Retinal pigment epithelial cell (primary cell): ENCODE data around the gene CCSAP.

ENCODE experiments used
- DNase-seq: peaks from one replicate; pipeline ENCODE4 v3.0.0-alpha.2; 2010; ENCODE audit warnings: low read depth
- H3K4me3 ChIP-seq: 2 replicates; pipeline ENCODE4 v1.5.1; 2011; ENCODE audit warnings: mild to moderate bottlenecking, low read length, control low read depth, moderate library complexity
- TF ChIP-seq, protein P1 (sequence below): conservative IDR thresholded peaks from 2 replicates; pipeline ENCODE4 v1.5.1; 2011; ENCODE audit warnings: low read depth, low read length, control low read depth, inconsistent platforms

The CCSAP gene

GRCh38 chr1:229300099-229300757 lies 42.6 kb downstream of the CCSAP start:
- H3K4me3 ChIP-seq, result no peak overlapping the region
- DNase-seq, result no peak
- TF ChIP-seq, protein P1, sequence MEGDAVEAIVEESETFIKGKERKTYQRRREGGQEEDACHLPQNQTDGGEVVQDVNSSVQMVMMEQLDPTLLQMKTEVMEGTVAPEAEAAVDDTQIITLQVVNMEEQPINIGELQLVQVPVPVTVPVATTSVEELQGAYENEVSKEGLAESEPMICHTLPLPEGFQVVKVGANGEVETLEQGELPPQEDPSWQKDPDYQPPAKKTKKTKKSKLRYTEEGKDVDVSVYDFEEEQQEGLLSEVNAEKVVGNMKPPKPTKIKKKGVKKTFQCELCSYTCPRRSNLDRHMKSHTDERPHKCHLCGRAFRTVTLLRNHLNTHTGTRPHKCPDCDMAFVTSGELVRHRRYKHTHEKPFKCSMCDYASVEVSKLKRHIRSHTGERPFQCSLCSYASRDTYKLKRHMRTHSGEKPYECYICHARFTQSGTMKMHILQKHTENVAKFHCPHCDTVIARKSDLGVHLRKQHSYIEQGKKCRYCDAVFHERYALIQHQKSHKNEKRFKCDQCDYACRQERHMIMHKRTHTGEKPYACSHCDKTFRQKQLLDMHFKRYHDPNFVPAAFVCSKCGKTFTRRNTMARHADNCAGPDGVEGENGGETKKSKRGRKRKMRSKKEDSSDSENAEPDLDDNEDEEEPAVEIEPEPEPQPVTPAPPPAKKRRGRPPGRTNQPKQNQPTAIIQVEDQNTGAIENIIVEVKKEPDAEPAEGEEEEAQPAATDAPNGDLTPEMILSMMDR, result no peak

GRCh38 chr1:229298887-229299503 lies 43.9 kb downstream of the CCSAP start:
- no peak overlapping the region for H3K4me3 ChIP-seq
- no peak for DNase-seq
- TF ChIP-seq, protein P1, result no peak

- DNase-seq, result no peak
- no peak overlapping the region for H3K4me3 ChIP-seq
- TF ChIP-seq, protein P1, result no peak
Observed at GRCh38 chr1:229298420-229298819, 44.4 kb downstream of the CCSAP start.

DNA sequence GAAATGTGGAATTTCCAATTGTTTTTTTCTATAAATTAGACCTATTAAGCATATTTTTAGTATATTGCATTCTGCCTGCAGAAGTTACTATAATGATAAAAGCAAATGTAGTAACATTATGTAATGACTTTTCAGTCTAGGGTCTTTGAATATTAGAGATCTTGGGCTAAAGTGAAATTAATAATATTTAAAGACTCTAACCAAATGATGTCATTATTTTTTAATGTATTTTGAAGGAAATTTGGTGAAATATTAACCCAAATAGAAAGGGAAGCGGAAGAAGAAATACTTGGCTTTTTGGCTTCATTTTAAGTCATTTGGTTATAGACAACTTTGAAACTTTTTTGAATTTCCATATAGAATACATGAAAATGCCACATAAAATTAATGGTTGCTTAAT lies 45.1 kb downstream of the CCSAP start:
- TF ChIP-seq, protein P1, result no peak
- no peak for DNase-seq
- H3K4me3 ChIP-seq, result no peak overlapping the region

DNA sequence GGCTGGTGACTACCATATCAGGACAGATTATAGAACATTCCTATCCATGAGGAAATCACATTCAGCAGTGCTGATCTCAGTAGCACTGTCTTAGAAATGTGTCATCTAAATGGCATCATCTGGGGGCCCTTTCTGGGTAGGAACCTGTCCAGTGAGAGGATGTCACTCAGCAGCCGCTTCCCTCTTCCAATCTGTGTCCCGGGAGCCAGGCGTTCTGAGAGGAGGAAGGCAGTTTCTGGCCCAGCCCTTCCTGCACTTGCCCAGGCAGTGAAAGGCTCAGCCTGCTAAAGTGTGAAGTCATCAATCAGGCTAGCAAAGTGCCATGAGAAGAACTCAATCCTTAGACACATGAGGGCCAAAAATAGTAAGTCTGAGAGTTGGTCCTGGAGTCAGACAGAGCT lies 46.3 kb downstream of the CCSAP start:
- TF ChIP-seq, protein P1, result no peak
- no peak overlapping the region for H3K4me3 ChIP-seq
- DNase-seq, result no peak

- H3K4me3 ChIP-seq, result no peak overlapping the region
- TF ChIP-seq, protein P1, result no peak
- DNase-seq, result no peak
Observed at GRCh38 chr1:229295745-229296144, 47.1 kb downstream of the CCSAP start.
